ENCODE results near the gene TRAPPC10. TPM values are rescaled to one million over a fixed set of nuclear protein-coding genes. Genes with fewer than 3 reads are reported as not detected.

TRAPPC10 gene
- total RNA-seq, 1 donor from 2014 or later = 16.8 TPM

DNA sequence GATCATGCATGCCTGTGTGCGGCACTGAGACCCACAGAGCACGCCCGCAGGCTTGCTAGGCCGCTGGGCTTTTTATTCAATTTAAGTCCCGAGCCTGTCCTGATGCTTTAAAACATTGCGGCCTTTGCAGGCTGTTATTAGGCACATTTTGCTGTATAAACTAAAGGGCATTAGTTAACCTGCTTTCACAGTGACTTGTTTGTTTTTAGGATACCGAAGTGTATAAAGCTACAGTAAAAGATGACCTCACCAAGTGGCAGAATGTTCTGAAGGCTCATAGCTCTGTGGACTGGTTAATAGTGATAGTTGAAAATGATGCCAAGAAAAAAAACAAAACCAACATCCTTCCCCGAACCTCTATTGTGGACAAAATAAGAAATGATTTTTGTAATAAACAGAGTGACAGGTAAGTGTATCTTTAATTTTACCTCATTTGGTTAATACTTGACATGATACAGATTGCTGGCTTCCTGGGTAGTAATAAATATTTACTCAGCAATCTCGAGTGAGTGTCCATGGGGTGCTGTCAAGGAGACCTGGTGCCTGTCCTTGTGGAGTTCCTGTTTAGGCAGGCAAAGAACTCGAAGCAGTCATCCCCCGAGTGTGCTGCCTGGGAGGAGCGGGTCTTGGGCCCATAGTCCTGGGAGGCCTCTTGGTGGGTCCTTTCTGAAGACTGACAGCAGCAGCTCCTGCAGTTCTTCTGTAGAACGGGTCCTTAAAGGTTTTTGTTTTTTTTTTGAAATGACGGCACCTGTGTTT, 40.1 kb downstream of the TRAPPC10 start:
- no peak for FAIRE-seq
- H3K36me3 ChIP-seq (ENCODE audit: control insufficient read depth, insufficient read depth, low read length) = peaks cover 11% of the 10 kb centered on the region

DNA sequence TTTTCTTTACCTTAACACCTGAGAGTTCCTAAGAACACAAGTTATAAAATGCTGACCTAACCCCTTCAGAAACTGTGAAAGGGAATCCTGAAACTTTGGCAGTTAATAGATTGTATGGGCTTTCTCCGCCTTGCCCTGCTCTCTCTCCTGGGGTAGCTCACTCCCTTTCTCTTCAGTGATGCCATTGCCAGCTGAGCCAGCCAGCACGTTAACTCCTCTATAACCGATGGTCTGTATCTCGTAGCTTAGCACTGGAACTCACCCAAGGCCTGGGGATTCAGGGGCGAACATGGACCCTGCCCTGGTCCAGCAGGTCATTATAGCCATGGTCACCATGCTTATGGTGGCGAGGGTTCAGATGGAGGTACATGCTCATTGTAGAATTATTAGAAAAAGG, 40.7 kb downstream of the TRAPPC10 start:
- no peak for DNase-seq (ENCODE audit: low read depth)
- no peak for FAIRE-seq

More for the DNA sequence above, 40.1 kb downstream of the TRAPPC10 start:
- no peaks in the 10 kb centered on the region for H3K27me3 ChIP-seq (ENCODE audit: control insufficient read depth, insufficient read depth, low read length)
- no peak overlapping the region for H3K4me3 ChIP-seq (ENCODE audit: low read depth, low read length)
- TF ChIP-seq, protein P1, sequence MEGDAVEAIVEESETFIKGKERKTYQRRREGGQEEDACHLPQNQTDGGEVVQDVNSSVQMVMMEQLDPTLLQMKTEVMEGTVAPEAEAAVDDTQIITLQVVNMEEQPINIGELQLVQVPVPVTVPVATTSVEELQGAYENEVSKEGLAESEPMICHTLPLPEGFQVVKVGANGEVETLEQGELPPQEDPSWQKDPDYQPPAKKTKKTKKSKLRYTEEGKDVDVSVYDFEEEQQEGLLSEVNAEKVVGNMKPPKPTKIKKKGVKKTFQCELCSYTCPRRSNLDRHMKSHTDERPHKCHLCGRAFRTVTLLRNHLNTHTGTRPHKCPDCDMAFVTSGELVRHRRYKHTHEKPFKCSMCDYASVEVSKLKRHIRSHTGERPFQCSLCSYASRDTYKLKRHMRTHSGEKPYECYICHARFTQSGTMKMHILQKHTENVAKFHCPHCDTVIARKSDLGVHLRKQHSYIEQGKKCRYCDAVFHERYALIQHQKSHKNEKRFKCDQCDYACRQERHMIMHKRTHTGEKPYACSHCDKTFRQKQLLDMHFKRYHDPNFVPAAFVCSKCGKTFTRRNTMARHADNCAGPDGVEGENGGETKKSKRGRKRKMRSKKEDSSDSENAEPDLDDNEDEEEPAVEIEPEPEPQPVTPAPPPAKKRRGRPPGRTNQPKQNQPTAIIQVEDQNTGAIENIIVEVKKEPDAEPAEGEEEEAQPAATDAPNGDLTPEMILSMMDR (IDR thresholded peaks at IDR 0.05; ENCODE audit: insufficient read depth, low read length, severe bottlenecking) = no peak
- peak; percentile 15 for DNase-seq (ENCODE audit: low read depth)

DNA sequence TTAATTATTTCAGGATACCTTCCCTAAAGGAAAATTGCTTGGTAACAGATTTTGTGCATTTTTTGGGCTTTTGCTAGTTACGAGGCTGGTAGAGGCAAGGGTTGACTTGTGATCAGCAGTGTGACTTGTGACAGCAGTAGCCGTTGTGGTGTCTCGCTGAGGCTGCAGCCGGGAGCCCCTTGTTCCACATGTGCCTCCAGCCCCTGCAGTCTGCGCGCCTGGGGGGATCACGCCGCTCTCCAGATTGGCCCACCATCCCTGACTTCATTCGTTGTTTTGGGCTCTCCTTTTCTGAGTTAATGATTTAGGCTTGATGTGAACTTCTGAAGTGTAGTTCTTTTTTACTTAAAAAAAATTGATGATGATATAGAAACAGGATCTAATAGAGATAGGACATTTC, 41.5 kb downstream of the TRAPPC10 start:
- H3K27me3 ChIP-seq (ENCODE audit: control insufficient read depth, insufficient read depth, low read length) = no peaks in the 10 kb centered on the region
- FAIRE-seq (no peak), DNase-seq (ENCODE audit: low read depth) (no peak)
- H3K4me3 ChIP-seq (ENCODE audit: low read depth, low read length) = no peak overlapping the region
- peaks cover 11% of the 10 kb centered on the region for H3K36me3 ChIP-seq (ENCODE audit: control insufficient read depth, insufficient read depth, low read length)
- TF ChIP-seq, protein P1 (IDR thresholded peaks at IDR 0.05; ENCODE audit: insufficient read depth, low read length, severe bottlenecking) = no peak

More for the DNA sequence above, 40.7 kb downstream of the TRAPPC10 start:
- TF ChIP-seq, protein P1 (IDR thresholded peaks at IDR 0.05; ENCODE audit: insufficient read depth, low read length, severe bottlenecking) = no peak
- peaks cover 11% of the 10 kb centered on the region for H3K36me3 ChIP-seq (ENCODE audit: control insufficient read depth, insufficient read depth, low read length)
- H3K4me3 ChIP-seq (ENCODE audit: low read depth, low read length) = no peak overlapping the region
- no peaks in the 10 kb centered on the region for H3K27me3 ChIP-seq (ENCODE audit: control insufficient read depth, insufficient read depth, low read length)

DNA sequence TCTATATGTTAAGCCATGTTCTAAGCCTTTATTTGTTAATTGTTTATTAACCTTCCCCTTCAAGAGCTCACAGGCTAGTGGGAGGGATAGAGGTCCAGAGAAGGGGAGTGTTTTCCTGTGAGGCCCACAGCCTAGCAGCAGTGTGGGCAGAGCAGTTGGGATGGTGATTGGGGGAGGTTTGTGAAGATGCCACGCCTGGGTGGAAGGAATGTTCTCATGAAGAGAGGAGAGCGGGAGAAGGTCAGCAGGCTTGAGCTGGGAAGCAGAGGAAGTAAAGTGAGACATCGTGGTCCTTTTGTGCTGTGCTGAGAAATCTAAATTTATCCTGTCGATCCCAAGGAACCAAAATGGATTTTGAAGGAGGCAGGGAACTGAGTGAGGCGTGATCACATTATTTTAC, 42.6 kb downstream of the TRAPPC10 start:
- FAIRE-seq = no peak
- TF ChIP-seq, protein P1 (IDR thresholded peaks at IDR 0.05; ENCODE audit: insufficient read depth, low read length, severe bottlenecking) = no peak
- DNase-seq (ENCODE audit: low read depth) = no peak
- no peak overlapping the region for H3K4me3 ChIP-seq (ENCODE audit: low read depth, low read length)
- peaks cover 13% of the 10 kb centered on the region for H3K36me3 ChIP-seq (ENCODE audit: control insufficient read depth, insufficient read depth, low read length)
- no peaks in the 10 kb centered on the region for H3K27me3 ChIP-seq (ENCODE audit: control insufficient read depth, insufficient read depth, low read length)

DNA sequence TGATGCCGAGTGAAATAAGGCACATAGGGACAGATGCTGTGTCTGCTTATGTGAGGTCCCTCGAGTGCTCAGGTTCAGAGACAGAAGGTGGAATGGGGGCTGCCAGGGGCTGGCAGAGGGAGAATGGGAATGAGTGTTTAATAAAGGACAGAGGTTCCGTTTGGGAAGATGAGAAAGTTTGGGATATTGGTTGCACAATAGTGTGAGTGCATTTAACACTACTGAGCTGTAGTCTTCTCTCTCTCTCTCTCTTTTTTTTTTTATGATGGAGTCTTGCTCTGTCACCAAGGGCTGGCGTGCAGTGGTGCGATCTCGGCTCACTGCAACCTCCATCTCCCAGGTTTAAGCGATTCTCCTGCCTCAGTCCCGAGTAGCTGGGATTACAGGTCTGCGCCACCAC, 44.9 kb downstream of the TRAPPC10 start:
- peaks cover 13% of the 10 kb centered on the region for H3K36me3 ChIP-seq (ENCODE audit: control insufficient read depth, insufficient read depth, low read length)
- DNase-seq (ENCODE audit: low read depth) (no peak), FAIRE-seq (no peak)
- H3K4me3 ChIP-seq (ENCODE audit: low read depth, low read length) = no peak overlapping the region
- TF ChIP-seq, protein P1 (IDR thresholded peaks at IDR 0.05; ENCODE audit: insufficient read depth, low read length, severe bottlenecking) = no peak
- no peaks in the 10 kb centered on the region for H3K27me3 ChIP-seq (ENCODE audit: control insufficient read depth, insufficient read depth, low read length)
